Mesodermal cell (in vitro differentiated cells): ENCODE measurements around the gene CNGA3.

ENCODE experiments used
- H3K27ac ChIP-seq: 2 replicates; pipeline ENCODE4 v1.7.0; 2013; ENCODE audit warnings: mild to moderate bottlenecking, low read depth, low read length, moderate library complexity; ENCODE audit not compliant: severe bottlenecking
- H3K36me3 ChIP-seq: 2 replicates; pipeline ENCODE4 v1.7.1; 2013; ENCODE audit warnings: mild to moderate bottlenecking, low read length, moderate library complexity; ENCODE audit not compliant: control insufficient read depth, insufficient read depth
- H3K4me1 ChIP-seq: one replicate; pipeline ENCODE4 v1.7.1; 2013; ENCODE audit warnings: mild to moderate bottlenecking, low read length; ENCODE audit not compliant: insufficient read depth, control insufficient read depth, poor library complexity, severe bottlenecking
- H3K4me3 ChIP-seq: 2 replicates; pipeline ENCODE4 v1.7.0; 2013; ENCODE audit warnings: low read length, control low read depth, mild to moderate bottlenecking; ENCODE audit not compliant: insufficient read depth, poor library complexity, severe bottlenecking; ENCODE audit errors: extremely low read depth
- H3K9me3 ChIP-seq: 2 replicates; pipeline ENCODE4 v1.7.1; 2013; ENCODE audit warnings: mild to moderate bottlenecking, low read length, moderate library complexity; ENCODE audit not compliant: control insufficient read depth
- WGBS, 2 experiments: methylation state at CpG; one replicate each; pipeline ENCODE4 v1.1.5; 2013; ENCODE audit warnings: missing lambda C conversion rate in 2 of 2; ENCODE audit not compliant: insufficient coverage in 2 of 2; 5-methylcytosine and 5-hydroxymethylcytosine counted together

The CNGA3 gene

GRCh38 chr2:98377544-98377943, 31.3 kb downstream of the CNGA3 start:
- Histone ChIP-seq H3K36me3 (no peaks in the 10 kb centered on the region), H3K9me3 (no peaks in the 10 kb centered on the region), H3K4me3 (no peak overlapping the region), H3K4me1 (no peaks in the 10 kb centered on the region), H3K27ac (no peak overlapping the region)
- 81 to 94% methylated on average over 5 to 7 of the region's 7 CpGs for WGBS, 2 experiments

GRCh38 chr2:98378196-98378595, 31.9 kb downstream of the CNGA3 start:
- 80 to 86% methylated on average over 4 to 6 of the region's 6 CpGs for WGBS, 2 experiments
- no peak overlapping the region for H3K27ac ChIP-seq
- no peaks in the 10 kb centered on the region for H3K9me3 ChIP-seq
- no peaks in the 10 kb centered on the region for H3K4me1 ChIP-seq
- no peaks in the 10 kb centered on the region for H3K36me3 ChIP-seq
- no peak overlapping the region for H3K4me3 ChIP-seq

DNA sequence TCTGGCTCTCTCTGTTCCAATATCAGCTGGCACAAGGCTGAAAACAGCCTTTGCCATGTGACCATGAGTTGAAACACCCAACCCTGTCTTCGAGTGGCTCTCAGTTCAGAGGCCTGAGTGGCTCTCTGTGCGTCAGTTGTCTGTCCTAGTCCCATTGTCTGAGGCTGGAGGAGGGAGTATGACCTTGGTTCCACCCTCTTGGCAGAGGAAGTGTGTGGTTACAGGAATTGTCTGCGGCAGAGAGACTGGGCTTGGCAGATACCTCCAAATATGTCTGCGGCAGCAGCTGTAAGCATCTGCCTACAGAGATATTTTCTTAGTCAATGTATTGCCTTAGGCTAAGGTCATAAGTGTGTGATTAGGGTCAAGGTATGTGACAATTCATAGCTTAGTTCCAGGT, 32.6 kb downstream of the CNGA3 start:
- Histone ChIP-seq H3K9me3 (no peaks in the 10 kb centered on the region), H3K4me3 (no peak overlapping the region), H3K36me3 (no peaks in the 10 kb centered on the region), H3K4me1 (no peaks in the 10 kb centered on the region), H3K27ac (no peak overlapping the region)
- WGBS, 2 experiments: 85 to 95% methylated on average over 4 of the region's 4 CpGs

GRCh38 chr2:98379311-98380202, 33.3 kb downstream of the CNGA3 start:
- 77 to 87% methylated on average over 6 to 11 of the region's 14 CpGs for WGBS, 2 experiments
- no peaks in the 10 kb centered on the region for H3K4me1 ChIP-seq
- no peak overlapping the region for H3K27ac ChIP-seq
- no peaks in the 10 kb centered on the region for H3K9me3 ChIP-seq
- H3K36me3 ChIP-seq: no peaks in the 10 kb centered on the region
- H3K4me3 ChIP-seq: no peak overlapping the region

GRCh38 chr2:98380203-98380535, 33.9 kb downstream of the CNGA3 start:
- no peaks in the 10 kb centered on the region for H3K36me3 ChIP-seq
- no peak overlapping the region for H3K4me3 ChIP-seq
- no peaks in the 10 kb centered on the region for H3K9me3 ChIP-seq
- WGBS, 2 experiments: 92 to 94% methylated on average over 7 of the region's 7 CpGs
- no peaks in the 10 kb centered on the region for H3K4me1 ChIP-seq
- no peak overlapping the region for H3K27ac ChIP-seq

GRCh38 chr2:98381494-98381893, 35.2 kb downstream of the CNGA3 start:
- H3K4me3 ChIP-seq: no peak overlapping the region
- WGBS, 2 experiments: 76 to 92% methylated on average over 8 of the region's 8 CpGs
- no peaks in the 10 kb centered on the region for H3K4me1 ChIP-seq
- no peaks in the 10 kb centered on the region for H3K9me3 ChIP-seq
- no peak overlapping the region for H3K27ac ChIP-seq
- no peaks in the 10 kb centered on the region for H3K36me3 ChIP-seq

DNA sequence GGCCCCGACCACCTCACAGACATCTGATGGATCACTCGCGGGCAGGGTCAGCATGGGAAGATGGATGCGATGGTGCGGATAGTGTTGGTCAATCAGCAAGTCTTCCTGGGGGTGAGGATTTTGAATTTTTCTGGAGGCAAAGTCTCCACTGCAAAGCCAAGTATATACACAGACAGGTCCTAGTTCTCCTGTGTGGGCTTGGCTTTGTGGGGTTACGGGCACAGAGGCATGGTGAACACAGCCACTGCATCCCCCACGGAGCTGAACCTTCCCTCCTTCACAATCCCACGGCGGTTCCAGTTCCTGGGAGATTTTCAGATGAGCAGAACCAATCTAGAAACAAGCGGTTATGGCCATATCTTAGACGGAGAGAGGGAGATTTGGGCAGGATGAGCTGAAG, 35.8 kb downstream of the CNGA3 start:
- Histone ChIP-seq H3K9me3 (no peaks in the 10 kb centered on the region), H3K36me3 (no peaks in the 10 kb centered on the region), H3K4me3 (no peak overlapping the region), H3K27ac (no peak overlapping the region), H3K4me1 (no peaks in the 10 kb centered on the region)
- 92 to 98% methylated on average over 3 to 6 of the region's 11 CpGs for WGBS, 2 experiments

GRCh38 chr2:98382739-98383138, 36.5 kb downstream of the CNGA3 start:
- H3K27ac ChIP-seq: no peak overlapping the region
- H3K4me1 ChIP-seq: no peaks in the 10 kb centered on the region
- H3K4me3 ChIP-seq: no peak overlapping the region
- H3K36me3 ChIP-seq: no peaks in the 10 kb centered on the region
- no peaks in the 10 kb centered on the region for H3K9me3 ChIP-seq
- WGBS, 2 experiments: 60% methylated on average over 2 of the region's 7 CpGs; no CpG with 5 or more reads in 1 of the 2 experiments

DNA sequence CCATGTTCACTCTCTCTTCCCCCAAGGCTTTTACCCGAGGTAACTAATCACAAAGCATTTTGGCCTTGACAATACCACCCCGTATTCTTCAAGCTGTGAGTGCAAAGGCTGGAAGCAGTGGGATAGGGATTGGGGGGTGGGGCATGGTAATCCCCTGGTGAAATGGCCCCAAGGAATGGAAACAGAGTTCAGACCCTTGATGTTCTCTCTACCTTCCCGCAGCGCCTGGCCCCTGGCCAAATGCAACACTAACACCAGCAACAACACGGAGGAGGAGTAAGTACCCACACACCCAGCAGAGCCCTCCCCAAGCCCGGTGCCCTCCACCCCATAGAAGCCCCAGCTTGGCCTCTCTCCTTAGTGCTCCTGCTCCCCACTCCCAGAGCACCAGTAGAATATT, 36.9 kb downstream of the CNGA3 start:
- no peaks in the 10 kb centered on the region for H3K9me3 ChIP-seq
- H3K4me1 ChIP-seq: no peaks in the 10 kb centered on the region
- no peaks in the 10 kb centered on the region for H3K36me3 ChIP-seq
- WGBS, 2 experiments: 32 to 47% methylated on average over 3 to 4 of the region's 6 CpGs
- H3K4me3 ChIP-seq: no peak overlapping the region
- no peak overlapping the region for H3K27ac ChIP-seq

DNA sequence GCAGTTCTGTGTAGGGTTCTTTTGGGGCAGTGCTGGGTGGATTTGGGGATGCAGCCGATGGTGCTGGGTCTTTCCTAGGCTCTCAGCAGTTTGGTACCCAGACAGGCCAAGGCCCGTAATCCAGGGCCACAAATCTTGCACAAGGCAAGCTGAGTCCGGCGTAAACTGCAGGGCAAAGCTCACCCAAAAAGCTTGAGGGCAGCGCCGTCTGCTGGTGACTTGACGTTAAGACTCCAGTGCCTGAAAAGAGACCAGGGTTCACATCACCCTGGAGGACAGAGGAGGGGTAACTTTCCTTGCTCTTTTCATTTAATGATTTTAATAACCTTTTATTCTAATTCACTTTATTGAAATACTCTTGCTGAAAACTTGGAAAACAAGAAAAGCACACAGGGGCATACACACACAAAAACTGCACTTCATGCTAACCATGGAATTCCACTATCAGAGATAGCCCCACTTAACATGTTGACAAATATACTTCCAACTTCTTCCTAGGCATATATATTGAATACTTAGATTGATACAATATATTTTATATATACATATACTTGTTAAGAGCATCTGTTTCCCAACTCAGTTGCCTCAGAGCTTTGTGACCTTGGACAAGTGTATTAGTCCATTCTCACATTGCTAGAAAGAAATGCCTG, 38.9 kb downstream of the CNGA3 start:
- Histone ChIP-seq H3K36me3 (no peaks in the 10 kb centered on the region), H3K4me3 (no peak overlapping the region), H3K27ac (no peak overlapping the region), H3K4me1 (no peaks in the 10 kb centered on the region), H3K9me3 (no peaks in the 10 kb centered on the region)
- 8 to 16% methylated on average over 5 to 7 of the region's 7 CpGs for WGBS, 2 experiments

DNA sequence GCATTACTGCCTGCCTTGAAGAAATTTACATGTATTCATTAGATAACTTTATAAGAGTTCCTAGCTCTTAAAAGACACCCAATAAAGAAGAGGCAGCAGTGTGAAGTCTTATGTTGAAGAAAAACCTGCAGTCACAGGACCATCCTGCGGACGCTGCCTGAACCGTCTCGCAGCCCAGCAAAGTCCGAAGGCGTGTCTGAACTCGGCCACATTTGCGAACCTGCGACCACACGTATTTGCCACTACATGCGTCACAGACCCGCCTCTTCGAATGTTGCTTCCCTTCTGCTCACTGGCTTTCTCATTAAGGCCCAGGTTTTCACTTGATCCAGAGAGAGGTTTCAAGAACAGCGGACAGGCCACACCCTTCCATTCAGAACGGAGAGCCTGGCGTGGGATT, 41.2 kb downstream of the CNGA3 start:
- 90 to 93% methylated on average over 15 to 16 of the region's 16 CpGs for WGBS, 2 experiments
- Histone ChIP-seq H3K27ac (no peak overlapping the region), H3K4me3 (no peak overlapping the region), H3K9me3 (no peaks in the 10 kb centered on the region), H3K4me1 (no peaks in the 10 kb centered on the region), H3K36me3 (no peaks in the 10 kb centered on the region)
